ENCODE data around the gene MIAT. TPM values are rescaled to one million over a fixed set of nuclear protein-coding genes. Genes with fewer than 3 reads are reported as not detected.

The MIAT gene

Small RNAs within 50 kb of the gene (small RNA-seq; reads per million reads assigned to genes)
- gene RF01874 (ENCODE audit: insufficient read depth), result not detected

Data from neuronal stem cell (in vitro differentiated cells).